LNCaP clone FGC (cell line): ENCODE results near the gene CREBRF.
"Not testable (repeated sequence)": the region's sequence is repeated elsewhere in the genome, so short reads cannot be mapped to it uniquely, and the experiment has no call there.

Experiments used
- DNase-seq: peaks from one replicate; pipeline ENCODE4 v3.0.0-alpha.2; 2011; ENCODE audit warnings: low read depth
- H3K4me3 ChIP-seq: 2 replicates; pipeline ENCODE4 v1.5.1; 2011; ENCODE audit warnings: mild to moderate bottlenecking, low read depth, low read length, control low read depth
- TF ChIP-seq, protein P1 (sequence below): IDR thresholded peaks from 2 replicates; pipeline ENCODE4 v1.5.1; 2012; ENCODE audit warnings: mild to moderate bottlenecking; ENCODE audit not compliant: control insufficient read depth, insufficient read depth; ENCODE audit errors: extremely low read depth

The CREBRF gene

GRCh38 chr5:173152547-173152946, 96.4 kb downstream of the CREBRF start:
- TF ChIP-seq, protein P1, sequence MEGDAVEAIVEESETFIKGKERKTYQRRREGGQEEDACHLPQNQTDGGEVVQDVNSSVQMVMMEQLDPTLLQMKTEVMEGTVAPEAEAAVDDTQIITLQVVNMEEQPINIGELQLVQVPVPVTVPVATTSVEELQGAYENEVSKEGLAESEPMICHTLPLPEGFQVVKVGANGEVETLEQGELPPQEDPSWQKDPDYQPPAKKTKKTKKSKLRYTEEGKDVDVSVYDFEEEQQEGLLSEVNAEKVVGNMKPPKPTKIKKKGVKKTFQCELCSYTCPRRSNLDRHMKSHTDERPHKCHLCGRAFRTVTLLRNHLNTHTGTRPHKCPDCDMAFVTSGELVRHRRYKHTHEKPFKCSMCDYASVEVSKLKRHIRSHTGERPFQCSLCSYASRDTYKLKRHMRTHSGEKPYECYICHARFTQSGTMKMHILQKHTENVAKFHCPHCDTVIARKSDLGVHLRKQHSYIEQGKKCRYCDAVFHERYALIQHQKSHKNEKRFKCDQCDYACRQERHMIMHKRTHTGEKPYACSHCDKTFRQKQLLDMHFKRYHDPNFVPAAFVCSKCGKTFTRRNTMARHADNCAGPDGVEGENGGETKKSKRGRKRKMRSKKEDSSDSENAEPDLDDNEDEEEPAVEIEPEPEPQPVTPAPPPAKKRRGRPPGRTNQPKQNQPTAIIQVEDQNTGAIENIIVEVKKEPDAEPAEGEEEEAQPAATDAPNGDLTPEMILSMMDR: no peak
- H3K4me3 ChIP-seq: no peak overlapping the region
- no peak for DNase-seq

DNA sequence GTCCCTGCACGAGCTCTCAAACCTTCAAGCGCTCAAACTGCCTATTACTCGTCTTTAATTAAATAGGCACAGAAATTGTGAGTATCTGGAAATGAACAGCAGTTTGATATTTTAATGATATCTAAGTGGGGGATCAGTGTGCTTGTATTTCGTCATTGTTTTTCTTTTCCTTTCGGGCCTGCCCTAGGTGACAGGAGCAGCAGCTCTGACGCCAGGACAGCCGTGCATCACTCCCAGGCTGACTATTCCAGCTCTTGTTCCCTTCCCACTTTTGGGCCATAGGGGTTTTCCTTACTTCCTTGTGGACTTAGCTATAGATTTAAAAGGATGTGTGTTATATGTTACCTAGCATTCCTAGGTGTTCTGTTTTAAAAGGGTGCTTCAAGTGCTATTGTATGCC, 97.7 kb downstream of the CREBRF start:
- DNase-seq: no peak
- H3K4me3 ChIP-seq: no peak overlapping the region
- TF ChIP-seq, protein P1: no peak

DNA sequence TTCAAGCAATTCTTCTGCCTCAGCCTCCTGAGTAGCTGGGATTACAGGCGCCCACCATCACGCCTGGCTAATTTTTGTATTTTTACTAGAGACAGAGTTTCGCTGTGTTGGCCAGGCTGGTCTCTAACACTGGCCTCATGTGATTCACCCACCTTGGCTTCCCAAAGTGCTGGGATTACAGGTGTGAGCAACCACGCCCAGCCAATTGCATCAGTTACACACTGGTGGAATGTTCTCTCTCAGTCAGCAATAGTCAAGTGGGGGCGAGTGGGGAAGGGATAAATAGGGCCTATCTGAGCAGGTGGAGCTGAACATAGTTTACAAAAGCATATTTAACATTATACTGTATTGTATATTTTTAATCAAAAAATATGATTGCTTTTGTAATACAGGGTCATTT, 98.5 kb downstream of the CREBRF start:
- not testable (repeated sequence) for H3K4me3 ChIP-seq

DNA sequence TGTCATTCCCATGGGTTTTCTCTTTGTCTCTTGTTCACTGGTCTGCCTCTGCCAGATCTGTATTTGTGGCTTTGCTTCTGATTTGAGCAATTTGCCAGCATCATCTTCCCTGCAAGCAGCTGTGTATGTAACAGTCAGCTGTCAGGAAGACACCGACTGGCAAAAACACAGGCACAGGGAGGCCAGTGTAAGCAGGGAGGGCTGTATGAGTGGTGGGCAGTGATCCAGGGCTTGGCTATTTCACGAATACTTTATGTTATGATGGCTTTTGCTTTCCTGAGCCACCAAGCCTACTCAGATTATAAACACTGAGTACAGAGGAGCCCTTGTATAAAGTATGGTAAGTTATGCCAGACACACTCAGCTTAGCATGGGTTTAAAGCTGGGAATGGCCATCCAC, 99.8 kb downstream of the CREBRF start:
- TF ChIP-seq, protein P1: no peak
- H3K4me3 ChIP-seq: no peak overlapping the region
- DNase-seq: no peak

More for the DNA sequence above, 98.5 kb downstream of the CREBRF start:
- not testable (repeated sequence) for DNase-seq

- no peak for DNase-seq
- TF ChIP-seq, protein P1: no peak
- H3K4me3 ChIP-seq: no peak overlapping the region
Measured at GRCh38 chr5:173158366-173158765, 102.2 kb downstream of the CREBRF start.

DNA sequence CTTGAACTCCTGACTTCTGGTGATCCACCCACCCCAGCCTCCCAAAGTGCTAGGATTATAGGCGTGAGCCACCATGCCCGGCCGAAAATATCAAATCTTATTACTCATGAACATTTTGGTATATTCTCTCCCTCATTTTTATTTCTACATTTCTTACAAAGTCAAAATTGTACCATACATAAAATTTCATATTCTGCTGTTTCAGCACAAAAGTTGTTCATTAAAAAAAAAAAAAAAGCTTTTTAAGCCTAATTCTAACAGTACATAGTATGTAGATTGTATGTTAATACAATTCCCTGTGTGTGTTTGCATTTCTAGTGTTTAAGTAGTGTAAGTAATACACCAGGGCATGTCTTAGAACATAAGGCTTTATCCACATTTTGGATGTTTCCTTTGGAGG, 103.1 kb downstream of the CREBRF start:
- no peak for DNase-seq
- H3K4me3 ChIP-seq: no peak overlapping the region
- TF ChIP-seq, protein P1: no peak

DNA sequence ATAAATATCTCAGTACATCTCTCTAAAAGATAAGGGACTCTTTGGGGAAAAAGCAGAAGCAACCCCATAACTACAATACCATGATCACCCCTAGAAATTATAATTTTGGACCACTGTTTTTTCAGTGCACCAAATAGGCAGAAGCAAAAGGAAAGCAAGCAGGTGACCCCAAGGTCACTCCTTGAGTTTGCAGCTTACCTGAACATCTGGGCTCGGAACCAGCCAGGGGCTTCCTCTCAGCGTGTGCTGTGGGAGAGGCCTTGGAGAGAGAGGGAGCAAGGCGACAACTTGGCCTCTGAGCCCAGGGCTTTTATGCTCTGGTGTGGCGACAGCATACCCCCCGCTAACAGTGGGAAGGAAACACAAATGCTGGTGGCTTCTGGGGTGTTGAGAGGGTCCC, 105.0 kb downstream of the CREBRF start:
- no peak overlapping the region for H3K4me3 ChIP-seq
- DNase-seq: no peak
- TF ChIP-seq, protein P1: no peak
